Peyer's patch (tissue), 4 donors: Measurements from ENCODE around the gene HELZ.

Source experiments
- CTCF ChIP-seq, 6 experiments: fragments of 450-650 bp in 4 of 6; fragments of 200-600 bp in 2 of 6; sonication (generic) in 1 of 6; IDR thresholded peaks; one replicate each; pipeline ENCODE4 v1.5.1; 2017 to 2019; ENCODE audit warnings: antibody characterized with exemption in 6 of 6, mild to moderate bottlenecking in 3 of 6, moderate library complexity in 1 of 6
- POLR2A ChIP-seq, 2 donors: fragments of 450-650 bp; IDR thresholded peaks; one replicate each; pipeline ENCODE4 v1.5.1; 2017; ENCODE audit warnings: antibody characterized with exemption in 2 of 2, mild to moderate bottlenecking in 2 of 2, moderate library complexity in 2 of 2

- TF ChIP-seq POLR2A (IDR thresholded peaks at IDR 0.05): no peak
- TF ChIP-seq CTCF (IDR thresholded peaks at IDR 0.05): no peak
Observed at GRCh38 chr17:67210915-67211314, 34.1 kb downstream of the HELZ start.
